IMR-90 (cell line): Measurements from ENCODE around the gene CEP41. TPM values are rescaled to one million over a fixed set of nuclear protein-coding genes. Genes with fewer than 3 reads are reported as not detected.

Experiments
- ATAC-seq: fragments of 200-7000 bp; cut with Tn5 transposase; 2 replicates; pipeline ENCODE4 v1.9.1; 2020; ENCODE audit warnings: low read depth, mild to moderate bottlenecking, moderate library complexity
- BruUV-seq: library from RNA; stranded (reverse); fragments of 400-500 nt; replicated peaks from 2 replicates; lab custom pipeline; 2021; lab: Mats Ljungman, UMichigan
- CTCF ChIA-PET: fragments of 300-600 bp; formaldehyde crosslinking; extraction: SDS; loops from one replicate; lab custom pipeline; 2021; ENCODE audit warnings: antibody characterized with exemption; lab: Yijun Ruan, JAX
- POLR2A ChIA-PET: fragments of 300-600 bp; sonication (Branson Sonifier 250); formaldehyde crosslinking; loops from one replicate; lab custom pipeline; 2022; ENCODE audit warnings: antibody characterized with exemption; ENCODE audit not compliant: unreplicated experiment; lab: Charles Lee
- DNase-seq: peaks from one replicate; pipeline ENCODE4 v3.0.0; 2013
- H2AFZ ChIP-seq: replicated peaks from 2 replicates; pipeline ENCODE3; 2013; ENCODE audit warnings: low read length, mild to moderate bottlenecking; ENCODE audit not compliant: poor library complexity
- H2AK5ac ChIP-seq: 2 replicates; pipeline ENCODE4 v1.6.1; 2013; ENCODE audit warnings: low read depth, low read length, inconsistent platforms
- H2AK9ac ChIP-seq: replicated peaks from 2 replicates; pipeline ENCODE3; 2013; ENCODE audit warnings: mild to moderate bottlenecking, low read depth, low read length, moderate library complexity; ENCODE audit not compliant: poor library complexity
- H2BK120ac ChIP-seq: 2 replicates; pipeline ENCODE4 v1.6.1; 2013; ENCODE audit warnings: low read depth, low read length, inconsistent platforms
- H2BK15ac ChIP-seq: 3 replicates; pipeline ENCODE4 v1.6.1; 2013; ENCODE audit warnings: low read depth, low read length, inconsistent platforms
- H2BK20ac ChIP-seq: 2 replicates; pipeline ENCODE4 v1.6.1; 2013; ENCODE audit warnings: low read depth, mild to moderate bottlenecking, inconsistent platforms, low read length, moderate library complexity
- H2BK5ac ChIP-seq: 2 replicates; pipeline ENCODE4 v1.6.1; 2013; ENCODE audit warnings: mild to moderate bottlenecking, low read depth, low read length, inconsistent platforms; ENCODE audit not compliant: poor library complexity, severe bottlenecking
- H3K14ac ChIP-seq: replicated peaks from 2 replicates; pipeline ENCODE4 v1.6.1; 2013; ENCODE audit warnings: low read depth, low read length, inconsistent platforms
- H3K18ac ChIP-seq: 2 replicates; pipeline ENCODE4 v1.6.1; 2013; ENCODE audit warnings: low read depth, low read length, control low read depth
- H3K23ac ChIP-seq: 2 replicates; pipeline ENCODE4 v1.6.1; 2013; ENCODE audit warnings: low read depth, low read length, inconsistent platforms
- H3K27ac ChIP-seq: 2 replicates; pipeline ENCODE4 v1.5.1; 2013; ENCODE audit warnings: mild to moderate bottlenecking, control low read depth, low read length; ENCODE audit not compliant: insufficient read depth
- H3K27me3 ChIP-seq: 2 replicates; pipeline ENCODE4 v1.6.1; 2013; ENCODE audit warnings: low read length; ENCODE audit not compliant: control insufficient read depth, insufficient read depth
- H3K36me3 ChIP-seq: 2 replicates; pipeline ENCODE4 v1.6.1; 2013; ENCODE audit warnings: low read length, mixed read lengths; ENCODE audit not compliant: control insufficient read depth, insufficient read depth
- H3K4ac ChIP-seq: 2 replicates; pipeline ENCODE4 v1.6.1; 2013; ENCODE audit warnings: low read depth, low read length, inconsistent platforms
- H3K4me1 ChIP-seq: 2 replicates; pipeline ENCODE4 v1.6.1; 2013; ENCODE audit warnings: low read length, mixed read lengths; ENCODE audit not compliant: control insufficient read depth, insufficient read depth
- H3K4me2 ChIP-seq: 2 replicates; pipeline ENCODE4 v1.6.1; 2013; ENCODE audit warnings: low read depth, mild to moderate bottlenecking, control low read depth, low read length, moderate library complexity
- H3K4me3 ChIP-seq: 2 replicates; pipeline ENCODE4 v1.5.1; 2013; ENCODE audit warnings: low read depth, mild to moderate bottlenecking, control low read depth, low read length, moderate library complexity; ENCODE audit not compliant: insufficient read depth
- H3K56ac ChIP-seq: 2 replicates; pipeline ENCODE4 v1.6.1; 2013; ENCODE audit warnings: low read length, inconsistent platforms; ENCODE audit not compliant: insufficient read depth; ENCODE audit errors: extremely low read depth
- H3K79me1 ChIP-seq, 2 experiments: 2 replicates each; pipeline ENCODE4 v1.6.1; 2013; ENCODE audit warnings: low read length in 2 of 2, inconsistent platforms in 1 of 2, low read depth in 1 of 2
- H3K9ac ChIP-seq: 2 replicates; pipeline ENCODE4 v1.6.1; 2013; ENCODE audit warnings: low read depth, low read length, control low read depth
- H3K9me1 ChIP-seq: 2 replicates; pipeline ENCODE4 v1.6.1; 2013; ENCODE audit warnings: low read length, inconsistent platforms; ENCODE audit not compliant: insufficient read depth
- H3K9me3 ChIP-seq: 2 replicates; pipeline ENCODE4 v1.6.1; 2013; ENCODE audit warnings: low read length; ENCODE audit not compliant: control insufficient read depth, insufficient read depth
- H4K20me1 ChIP-seq: 2 replicates; pipeline ENCODE4 v1.6.1; 2013; ENCODE audit warnings: low read length, inconsistent platforms; ENCODE audit not compliant: insufficient read depth
- H4K5ac ChIP-seq: 2 replicates; pipeline ENCODE4 v1.6.1; 2013; ENCODE audit warnings: mild to moderate bottlenecking, low read depth, low read length, control low read depth
- H4K8ac ChIP-seq, 2 experiments: 2 replicates each; pipeline ENCODE4 v1.6.1; 2013; ENCODE audit warnings: low read depth in 2 of 2, low read length in 2 of 2, control low read depth in 1 of 2, inconsistent platforms in 1 of 2
- H4K91ac ChIP-seq: 2 replicates; pipeline ENCODE4 v1.6.1; 2013; ENCODE audit warnings: low read depth, low read length, inconsistent platforms; ENCODE audit not compliant: insufficient read depth
- BHLHE40 ChIP-seq: fragments of 150-350 bp; IDR thresholded peaks from 2 replicates; pipeline ENCODE4 v1.6.1; 2016; ENCODE audit warnings: mild to moderate bottlenecking, low read depth, low read length
- CEBPB ChIP-seq: IDR thresholded peaks from 2 replicates; pipeline ENCODE4 v1.6.1; 2012; ENCODE audit warnings: low read depth, low read length, improper control_type of control experiment
- MAFK ChIP-seq: IDR thresholded peaks from 2 replicates; pipeline ENCODE4 v1.6.1; 2012; ENCODE audit warnings: low read depth, low read length, improper control_type of control experiment
- MAZ ChIP-seq: IDR thresholded peaks from 2 replicates; pipeline ENCODE4 v1.6.1; 2012; ENCODE audit warnings: low read depth, mild to moderate bottlenecking, low read length, improper control_type of control experiment, moderate library complexity, borderline replicate concordance
- MXI1 ChIP-seq: IDR thresholded peaks from 2 replicates; pipeline ENCODE4 v1.6.1; 2012; ENCODE audit warnings: low read depth, mild to moderate bottlenecking, low read length, moderate library complexity, borderline replicate concordance
- RAD21 ChIP-seq: IDR thresholded peaks from 2 replicates; pipeline ENCODE4 v1.6.1; 2012; ENCODE audit warnings: low read length, improper control_type of control experiment
- SMC3 ChIP-seq: fragments of 150-350 bp; IDR thresholded peaks from 2 replicates; pipeline ENCODE4 v1.6.1; 2016; ENCODE audit warnings: low read depth, mild to moderate bottlenecking, antibody characterized with exemption, low read length, moderate library complexity
- WGBS, 2 experiments: methylation state at CpG; one replicate each; pipeline versions ENCODE4 v1.1.5 to v1.1.7; 2013; ENCODE audit warnings: missing lambda C conversion rate in 2 of 2; ENCODE audit not compliant: insufficient read length in 1 of 2; ENCODE audit errors: extremely low coverage in 2 of 2; 5-methylcytosine and 5-hydroxymethylcytosine counted together
- dilution Hi-C: fragments of 300-500 bp; cut with HindIII; formaldehyde crosslinking; loops from one replicate; pipeline ENCODE4 v1.14.3; 2018; ENCODE audit warnings: low sequenced_read_pairs; ENCODE audit not compliant: unreplicated experiment
- in situ Hi-C: fragments of 300-500 bp; cut with MboI; formaldehyde crosslinking; loops from 3 replicates; pipeline ENCODE4 v1.14.3; 2019; ENCODE audit warnings: low sequenced_read_pairs, inconsistent platforms, mixed read lengths
- intact Hi-C: fragments of 100-400 bp; cut with micrococcal nuclease; formaldehyde crosslinking; loops from 2 replicates; pipeline ENCODE4 v1.10.0; 2022
- polyA plus RNA-seq, 3 experiments: library from polyadenylated mRNA; depleted of rRNA; stranded (reverse); fragments of >200 nt; gene quantifications; 2 replicates each; pipeline ENCODE4 v1.2.3, GENCODE V29; 2012; ENCODE audit warnings: low replicate concordance in 1 of 3
- total RNA-seq: library from RNA; depleted of rRNA; stranded (reverse); fragments of >200 nt; gene quantifications from 2 replicates; pipeline ENCODE4 v1.2.3, GENCODE V29; 2012

Gene CEP41
- total and polyA plus RNA-seq, 2 of the 4 experiments (the other 2 are of a cell fraction) = 12.2 to 21.9 TPM

- Histone ChIP-seq H2BK15ac (no peak overlapping the region), H3K18ac (no peak overlapping the region), H3K23ac (no peak overlapping the region), H3K79me1 (peaks cover 9 to 21% of the 10 kb centered on the region in 2 experiments), H3K4ac (no peak overlapping the region), H3K56ac (no peak overlapping the region), H2BK5ac (no peak overlapping the region), H2AK9ac (no peak overlapping the region), H2BK20ac (no peak overlapping the region), H3K14ac (no peak overlapping the region), H3K4me2 (no peak overlapping the region), H3K4me3 (no peak overlapping the region), H3K9ac (no peak overlapping the region), H2BK120ac (no peak overlapping the region), H2AK5ac (no peak overlapping the region), H4K91ac (no peak overlapping the region), H3K27me3 (no peaks in the 10 kb centered on the region), H3K9me3 (peaks cover 4% of the 10 kb centered on the region; the same call in 1 of the 2 replicates), H2AFZ (no peak overlapping the region), H3K27ac (no peak overlapping the region), H4K5ac (no peak overlapping the region), H3K4me1 (peaks cover 6% of the 10 kb centered on the region), H4K8ac (no peak overlapping the region), H4K20me1 (no peaks in the 10 kb centered on the region), H3K36me3 (no peaks in the 10 kb centered on the region), H3K9me1 (peaks cover 4% of the 10 kb centered on the region; the same call in 1 of the 2 replicates)
- in situ Hi-C loops = no loop called here
- DNase-seq (peak; percentile 63), ATAC-seq (no peak)
- POLR2A ChIA-PET = no interaction called here
- dilution Hi-C loops = no loop called here
- CTCF ChIA-PET = no interaction called here
- BruUV-seq = no TSS peak
- TF ChIP-seq CEBPB (no peak), BHLHE40 (no peak), MAFK (no peak), SMC3 (no peak), MAZ (no peak), RAD21 (no peak), MXI1 (no peak)
- WGBS, 2 experiments = no CpG with 5 or more reads among the region's 3 CpGs
- intact Hi-C loops = loop anchor here (5.0 kb wide), 3 partner anchors 43 to 202 kb away; no protein-coding TSS in a partner anchor
Measured at GRCh38 chr7:130444234-130444633, 3.4 kb upstream of the CEP41 start.
